ENCODE results near the gene MTMR10. TPM values are rescaled to one million over a fixed set of nuclear protein-coding genes. Genes with fewer than 3 reads are reported as not detected.

The MTMR10 gene
- polyA plus RNA-seq, 4 donors: 46.1 to 70.7 (median 57.8) TPM

DNA sequence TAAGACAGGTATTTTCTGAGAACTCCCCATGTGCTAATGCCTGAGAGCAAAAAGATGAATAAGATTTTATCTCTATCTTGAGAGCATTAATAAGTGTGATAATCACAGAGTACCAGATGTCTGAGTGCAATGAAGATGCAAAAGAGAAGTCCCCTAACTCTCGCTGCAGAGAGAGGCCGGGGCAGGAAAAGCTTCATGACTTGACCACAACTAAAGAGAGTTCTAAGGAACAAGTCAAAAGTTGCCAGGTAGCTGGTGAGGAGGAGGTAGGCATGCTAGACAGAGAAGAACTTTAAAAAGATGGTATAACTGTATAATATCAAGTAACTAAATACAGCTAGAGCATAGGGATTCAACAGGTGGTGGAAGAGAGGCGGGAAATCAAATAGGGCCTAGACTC lies 28.8 kb downstream of the MTMR10 start:
- no peak for DNase-seq (ENCODE audit: low read depth in 4 of 4, low spot score in 3 of 4)

DNA sequence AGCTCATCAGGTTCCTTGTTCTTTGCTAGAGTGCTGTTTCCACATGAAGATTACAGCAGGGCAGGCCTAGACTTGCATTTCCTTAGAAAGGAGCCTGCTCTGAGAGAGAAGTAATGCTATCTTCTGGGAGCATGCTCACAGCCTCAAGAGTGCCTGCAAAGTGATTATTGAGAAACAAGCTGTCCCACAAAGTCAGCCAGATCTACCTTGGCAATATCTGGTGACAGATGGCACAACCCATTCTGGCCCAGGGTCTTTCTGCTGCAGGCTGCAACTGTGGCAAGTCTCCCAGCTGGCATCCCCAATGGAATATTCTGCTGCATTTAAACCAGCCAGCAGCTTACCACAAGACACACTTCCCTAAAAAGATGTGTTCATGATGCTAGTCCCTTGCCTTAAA lies 29.3 kb downstream of the MTMR10 start:
- DNase-seq (ENCODE audit: low read depth in 4 of 4, low spot score in 3 of 4): no peak

DNA sequence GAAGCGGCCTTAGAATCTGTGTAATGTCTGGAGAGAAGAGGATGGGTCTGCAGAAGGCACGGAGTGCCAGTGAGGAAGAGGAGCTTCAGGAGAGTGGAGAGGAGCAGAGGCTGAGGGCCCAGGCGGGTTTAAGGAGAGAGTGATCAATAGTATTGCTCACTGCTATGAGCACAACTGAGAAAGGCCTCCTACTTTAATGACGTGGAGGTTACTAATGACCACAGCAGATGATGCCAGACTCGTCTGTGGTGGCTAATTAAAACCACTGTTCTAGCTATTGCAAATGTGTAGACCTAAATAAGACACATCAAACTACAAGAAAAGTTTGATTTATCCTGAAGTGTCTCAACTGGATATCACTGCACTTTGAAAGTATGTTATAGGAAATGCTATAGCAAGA lies 33.2 kb downstream of the MTMR10 start:
- DNase-seq (ENCODE audit: low read depth in 4 of 4, low spot score in 3 of 4): no peak

DNA sequence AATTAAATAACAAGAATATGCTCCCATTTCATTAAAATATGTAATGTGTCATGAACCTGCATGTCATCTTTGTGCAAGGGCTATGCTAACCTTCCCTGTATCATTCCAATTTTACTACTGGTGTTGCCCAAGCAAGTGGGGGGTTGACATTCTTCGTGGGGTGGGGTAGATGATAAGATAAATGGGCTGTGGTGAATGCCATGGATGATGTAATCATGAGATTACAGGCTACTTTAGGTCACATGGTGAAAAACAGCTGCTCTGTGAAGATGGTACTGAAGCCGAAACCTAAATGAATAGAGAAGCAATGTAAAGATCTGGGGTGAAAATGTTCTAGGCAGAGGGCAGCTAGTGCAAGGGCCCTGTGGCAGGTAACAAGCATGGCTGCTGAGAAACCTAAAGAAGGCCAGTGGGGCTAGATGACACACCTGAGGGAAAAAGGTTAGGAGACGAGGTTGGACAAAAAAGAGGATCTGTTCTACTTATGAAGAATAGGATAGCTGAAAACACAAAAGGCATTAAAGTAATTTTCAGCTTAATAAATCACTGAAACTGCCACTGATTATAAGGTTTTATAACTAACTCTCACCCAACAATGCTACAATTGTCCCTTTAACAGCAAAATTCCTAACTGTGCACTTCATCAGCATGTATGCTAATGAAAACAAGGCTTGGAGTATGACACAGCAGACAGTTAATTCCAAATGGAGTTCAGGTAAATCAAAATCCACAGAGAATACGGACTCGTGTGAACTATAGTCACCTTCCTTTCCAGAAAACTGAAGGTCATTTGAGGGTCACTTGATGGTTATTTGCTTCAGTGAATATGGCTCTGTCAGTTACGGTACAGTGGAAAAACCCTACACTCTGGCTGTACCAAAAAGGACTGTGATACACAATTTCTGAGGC lies 35.0 kb downstream of the MTMR10 start:
- peak in 1 of 4 donors; percentile 4 for DNase-seq (ENCODE audit: low read depth in 4 of 4, low spot score in 3 of 4)

DNA sequence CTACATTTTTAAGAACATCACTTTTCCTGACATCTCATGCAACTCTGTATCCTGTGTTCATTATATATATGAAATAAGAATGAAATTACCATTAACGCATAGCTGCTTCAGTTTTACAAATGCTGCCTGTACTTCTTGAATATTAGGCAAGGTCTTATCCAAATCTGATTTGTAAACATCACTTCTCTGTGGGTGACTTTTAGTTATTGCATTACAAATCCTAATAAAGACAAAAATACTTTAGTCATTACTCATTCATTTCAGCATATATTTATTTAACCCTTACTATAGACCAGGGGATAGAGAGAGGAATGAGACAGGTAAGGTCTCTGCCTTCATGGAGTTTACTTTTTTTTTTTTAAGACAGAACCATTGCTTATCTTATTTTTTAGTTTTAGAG lies 36.8 kb downstream of the MTMR10 start:
- DNase-seq (ENCODE audit: low read depth in 4 of 4, low spot score in 3 of 4): no peak

DNA sequence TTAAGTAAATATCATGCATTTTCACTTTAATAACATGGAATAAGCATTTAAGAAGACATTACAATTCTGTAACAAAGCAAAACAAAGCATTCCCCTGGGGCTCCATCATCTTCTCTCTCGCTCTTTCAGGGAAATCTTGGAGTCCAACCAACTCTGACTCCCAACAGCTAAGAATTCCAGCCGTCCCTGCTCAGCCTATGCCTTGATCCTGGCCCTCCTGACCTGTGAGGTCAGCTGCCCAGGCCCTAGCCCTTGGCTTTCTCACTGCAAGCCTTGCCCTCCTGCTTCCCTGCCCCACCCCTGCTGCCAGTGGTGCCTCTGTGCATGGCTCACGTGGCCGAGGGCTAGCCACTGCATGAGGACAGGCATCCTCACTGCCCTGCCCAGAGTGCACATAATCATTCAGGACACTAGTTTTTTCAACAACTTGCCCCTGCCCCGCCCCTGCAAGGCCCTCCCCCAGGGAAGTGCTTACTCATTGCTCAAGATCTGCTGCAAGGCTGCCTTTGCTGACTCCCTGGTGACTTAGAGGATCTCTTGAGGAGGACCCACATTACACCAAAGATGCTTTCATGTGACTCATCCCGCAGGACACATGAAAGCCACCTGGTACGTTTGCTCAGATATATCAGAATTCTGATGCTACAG lies 37.6 kb downstream of the MTMR10 start:
- no peak for DNase-seq (ENCODE audit: low read depth in 4 of 4, low spot score in 3 of 4)

DNA sequence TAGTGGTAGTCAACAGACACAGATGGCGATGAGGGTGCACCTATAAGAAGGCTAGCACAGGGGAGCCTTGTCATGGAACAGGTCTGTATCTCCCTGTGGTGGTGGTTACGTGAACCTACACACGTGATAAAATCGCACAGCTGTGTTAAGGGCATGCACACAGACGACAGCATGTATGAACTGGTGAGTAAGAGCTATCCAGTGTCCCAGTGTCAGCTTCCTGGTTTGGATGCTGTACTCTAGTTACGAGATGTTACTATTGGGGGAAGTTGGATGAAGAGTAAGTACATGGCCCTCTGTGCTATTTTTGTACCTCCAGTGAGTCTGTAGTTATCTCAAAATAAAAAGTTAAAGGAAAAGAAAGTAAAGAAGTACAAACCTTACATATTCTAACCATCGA lies 38.2 kb downstream of the MTMR10 start:
- DNase-seq (ENCODE audit: low read depth in 4 of 4, low spot score in 3 of 4): no peak

DNA sequence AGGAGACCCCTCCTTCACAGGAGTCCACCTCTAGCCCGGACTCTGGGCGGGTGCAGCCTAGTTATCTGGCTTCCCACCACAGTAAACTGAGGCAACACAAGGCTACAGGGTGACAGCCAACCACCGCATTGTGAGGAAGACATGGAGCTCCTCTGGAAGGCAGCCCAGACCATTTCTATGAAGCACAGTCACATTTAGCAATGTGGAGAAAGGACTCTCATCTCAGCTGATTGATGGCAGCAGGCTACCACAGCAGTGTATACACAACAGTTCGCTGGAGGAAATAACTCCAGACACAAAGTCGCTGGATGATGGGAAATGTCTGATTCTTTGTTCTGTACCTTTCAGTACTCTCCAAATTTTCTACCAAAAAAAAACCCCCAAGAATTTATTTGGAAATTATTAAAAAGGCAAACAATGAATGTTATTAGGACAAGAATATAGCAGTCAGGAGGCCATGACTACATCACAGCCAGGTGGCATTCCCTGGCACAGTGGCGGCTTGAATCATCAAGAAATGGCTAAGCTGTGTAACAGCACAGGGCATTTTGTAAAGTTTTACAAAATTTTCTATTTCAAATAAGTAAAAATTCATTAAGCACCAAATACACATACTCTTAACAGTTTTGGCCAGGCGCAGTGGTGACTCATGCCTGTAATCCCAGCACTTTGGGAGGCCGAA lies 47.6 kb downstream of the MTMR10 start:
- no peak for DNase-seq (ENCODE audit: low read depth in 4 of 4, low spot score in 3 of 4)

DNA sequence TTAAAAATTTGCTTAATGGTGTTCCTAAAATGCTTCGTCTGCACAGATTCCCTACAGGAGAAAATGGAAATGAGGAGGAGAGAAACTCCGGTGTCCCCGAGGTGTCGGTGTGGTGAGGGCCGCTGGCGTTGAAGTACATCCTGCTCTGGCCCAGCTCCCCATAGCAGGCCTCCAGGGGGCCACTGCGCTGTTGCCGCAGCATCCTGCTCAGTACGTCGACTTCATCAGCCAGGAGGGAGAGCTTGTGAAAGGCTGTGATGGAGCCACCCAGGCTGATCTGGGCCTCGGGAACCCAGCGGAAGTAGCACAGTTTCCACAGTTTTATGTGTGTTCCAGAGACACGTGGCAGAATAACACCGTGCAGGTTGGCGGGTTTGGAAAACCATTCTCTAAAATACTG lies 49.9 kb downstream of the MTMR10 start:
- no peak for DNase-seq (ENCODE audit: low read depth in 4 of 4, low spot score in 3 of 4)

DNA sequence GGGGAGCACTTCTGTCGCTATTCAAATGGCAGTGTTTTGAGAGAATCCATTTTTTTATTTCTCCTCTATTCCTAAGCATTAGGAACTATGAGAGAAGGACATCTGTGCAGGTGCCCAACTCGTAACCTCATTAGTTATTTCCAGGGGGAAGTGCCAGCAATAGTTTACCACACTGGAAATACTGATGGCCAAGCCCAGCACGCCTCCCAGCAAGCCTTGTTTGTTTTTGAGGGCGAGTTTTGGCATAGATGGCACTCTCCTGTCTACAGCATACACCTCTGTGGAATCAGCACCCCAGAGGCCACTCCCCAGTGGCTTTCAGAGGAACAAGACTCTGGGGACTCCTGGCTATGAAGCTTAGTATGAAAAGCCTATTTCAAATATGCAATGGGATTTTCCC lies 51.1 kb downstream of the MTMR10 start:
- DNase-seq (ENCODE audit: low read depth in 4 of 4, low spot score in 3 of 4): no peak

DNA sequence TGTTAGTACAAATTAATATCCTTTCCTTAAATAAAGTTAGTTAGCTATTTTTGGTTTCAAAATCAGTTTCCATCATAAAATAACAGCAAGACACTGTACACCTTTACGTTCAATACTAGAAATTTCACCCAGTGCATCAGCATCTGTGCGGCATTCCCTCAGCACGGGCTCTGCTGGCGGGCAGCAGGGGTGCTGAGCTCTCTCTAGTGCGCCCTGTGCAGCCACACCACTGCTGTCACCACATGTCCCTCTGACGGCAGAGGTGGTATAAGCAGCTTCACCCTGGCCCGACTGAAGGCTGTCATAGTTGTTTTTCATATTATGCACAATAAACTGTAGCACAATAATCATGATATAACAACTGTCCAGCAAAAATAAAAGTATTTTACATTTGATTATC lies 52.3 kb downstream of the MTMR10 start:
- DNase-seq (ENCODE audit: low read depth in 4 of 4, low spot score in 3 of 4): no peak

DNA sequence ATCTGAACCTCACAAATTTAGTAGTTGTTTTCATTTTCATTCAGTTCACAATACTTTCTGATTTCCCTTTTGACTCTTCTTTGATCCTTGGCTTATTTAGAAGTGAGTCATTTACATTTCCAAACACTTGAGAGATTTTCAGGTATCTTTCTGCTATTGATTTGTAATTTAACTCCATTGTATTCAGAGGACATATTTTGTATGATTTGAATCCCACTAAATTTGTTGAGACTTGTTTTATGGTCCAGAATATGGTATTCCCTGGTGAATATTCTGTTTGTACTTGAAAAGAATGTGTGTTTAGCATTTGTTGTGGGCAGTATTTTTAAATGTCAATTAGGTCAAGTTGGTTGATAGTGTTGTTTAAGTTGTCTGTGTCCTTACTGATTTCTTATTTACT lies 58.1 kb downstream of the MTMR10 start:
- no peak for DNase-seq (ENCODE audit: low read depth in 4 of 4, low spot score in 3 of 4)

DNA sequence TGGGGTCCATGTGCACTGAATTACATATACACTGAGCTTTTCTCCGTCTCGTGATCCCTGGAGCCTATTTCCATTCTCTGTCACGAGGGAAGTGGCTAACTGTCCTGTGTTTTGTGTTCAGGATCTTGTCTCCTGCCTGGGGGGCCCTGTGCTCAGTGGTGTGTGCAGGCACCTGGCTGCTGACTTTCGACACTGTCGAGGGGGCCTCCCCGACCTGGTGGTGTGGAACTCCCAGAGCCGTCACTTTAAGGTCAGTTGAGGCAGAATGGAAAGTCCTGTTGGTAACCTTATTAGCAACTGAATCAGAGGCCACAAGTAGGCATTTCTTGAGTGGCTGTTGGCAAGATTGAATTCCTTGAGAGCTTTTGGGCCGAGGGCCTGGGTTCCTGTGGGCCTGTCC lies 61.0 kb downstream of the MTMR10 start:
- no peak for DNase-seq (ENCODE audit: low read depth in 4 of 4, low spot score in 3 of 4)

DNA sequence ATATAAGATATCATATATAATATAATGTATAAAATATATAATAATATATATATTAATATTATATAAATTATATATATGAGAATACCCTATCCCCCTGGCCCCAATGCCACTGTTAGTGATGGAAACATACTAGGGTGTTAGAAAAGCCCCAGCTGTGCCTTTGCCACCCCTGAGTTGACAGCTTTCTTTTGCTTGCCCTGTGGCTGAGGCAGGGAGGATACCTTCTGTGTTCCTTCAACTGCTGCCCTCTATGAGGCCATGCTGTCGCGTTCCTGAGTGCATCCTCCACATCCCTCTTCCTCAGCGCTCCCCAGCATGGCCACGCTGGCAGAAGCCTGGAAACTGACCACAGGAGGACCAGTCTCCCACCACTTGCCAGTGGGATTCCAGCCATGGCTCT lies 61.4 kb downstream of the MTMR10 start:
- DNase-seq (ENCODE audit: low read depth in 4 of 4, low spot score in 3 of 4): no peak

DNA sequence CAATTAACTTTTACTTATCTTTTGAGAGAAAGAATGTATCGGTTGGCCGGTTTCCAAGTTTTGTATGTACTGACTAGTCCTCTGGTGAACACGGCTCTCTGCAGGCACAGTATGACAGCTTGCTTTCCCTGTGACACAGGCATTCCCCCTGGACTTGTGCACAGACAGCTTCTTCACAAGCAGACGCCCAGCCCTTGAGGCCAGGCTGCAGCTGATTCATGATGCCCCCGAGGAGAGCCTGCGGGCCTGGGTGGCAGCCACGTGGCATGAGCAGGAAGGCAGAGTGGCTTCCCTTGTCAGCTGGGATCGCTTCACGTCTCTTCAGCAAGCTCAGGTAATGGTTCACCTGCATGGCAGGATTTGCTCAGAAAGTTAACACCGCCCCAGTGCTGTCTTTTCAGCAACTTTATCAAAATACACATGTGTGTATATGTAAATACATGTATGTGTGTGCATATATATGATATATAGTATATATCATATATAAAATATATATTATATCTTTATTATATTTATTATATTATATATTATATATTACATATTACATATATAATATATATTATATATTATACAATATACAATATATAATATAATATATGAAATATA lies 62.3 kb downstream of the MTMR10 start:
- no peak for DNase-seq (ENCODE audit: low read depth in 4 of 4, low spot score in 3 of 4)

DNA sequence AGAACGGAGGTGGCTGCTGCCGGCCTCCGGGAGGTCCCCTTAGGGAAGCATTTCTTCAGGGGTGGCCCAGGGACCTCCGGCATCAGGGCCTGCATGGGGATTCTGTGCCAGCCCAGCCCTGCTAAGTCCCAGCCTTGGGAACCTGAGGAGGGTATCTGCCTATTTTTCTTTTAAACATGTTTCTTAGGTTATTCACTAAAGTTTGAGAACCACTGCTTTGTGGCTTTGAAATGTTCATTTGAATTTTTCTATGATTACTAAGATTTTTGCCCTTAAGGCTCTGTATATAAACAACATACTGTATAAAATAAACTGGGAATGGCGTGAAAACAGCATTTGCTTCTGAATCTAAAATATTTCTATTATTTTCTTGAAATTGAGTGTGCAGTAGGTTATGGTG lies 63.4 kb downstream of the MTMR10 start:
- DNase-seq (ENCODE audit: low read depth in 4 of 4, low spot score in 3 of 4): no peak

DNA sequence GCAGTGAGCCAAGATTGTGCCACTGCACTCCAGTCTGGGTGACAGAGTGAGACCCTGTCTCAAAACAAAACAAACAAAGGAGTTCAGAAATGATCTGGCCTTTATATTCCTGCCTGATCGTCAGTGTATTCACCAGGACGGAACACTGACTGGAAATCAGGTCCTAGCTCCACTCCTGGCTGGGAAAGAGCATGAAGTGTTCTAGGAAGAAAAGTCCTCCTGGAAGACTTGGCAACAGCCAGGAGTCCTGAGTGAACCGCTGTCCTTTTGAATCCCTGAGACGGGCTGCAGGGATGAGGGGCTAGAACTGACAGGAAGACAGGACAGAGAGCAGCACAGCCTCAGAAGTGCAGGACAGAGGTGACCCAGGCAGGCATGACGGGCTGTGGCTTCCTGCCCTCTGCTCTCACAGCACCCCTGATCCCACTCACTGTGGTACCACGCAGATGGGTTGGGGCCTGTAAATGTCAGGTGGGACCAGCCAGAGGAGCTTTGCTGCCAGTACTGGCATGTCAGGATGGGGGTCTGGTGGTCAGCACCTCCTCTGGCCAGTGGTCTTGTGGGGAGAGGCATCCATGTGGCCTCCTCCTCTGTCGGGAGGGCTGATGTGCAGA lies 64.2 kb downstream of the MTMR10 start:
- DNase-seq (ENCODE audit: low read depth in 4 of 4, low spot score in 3 of 4): no peak

DNA sequence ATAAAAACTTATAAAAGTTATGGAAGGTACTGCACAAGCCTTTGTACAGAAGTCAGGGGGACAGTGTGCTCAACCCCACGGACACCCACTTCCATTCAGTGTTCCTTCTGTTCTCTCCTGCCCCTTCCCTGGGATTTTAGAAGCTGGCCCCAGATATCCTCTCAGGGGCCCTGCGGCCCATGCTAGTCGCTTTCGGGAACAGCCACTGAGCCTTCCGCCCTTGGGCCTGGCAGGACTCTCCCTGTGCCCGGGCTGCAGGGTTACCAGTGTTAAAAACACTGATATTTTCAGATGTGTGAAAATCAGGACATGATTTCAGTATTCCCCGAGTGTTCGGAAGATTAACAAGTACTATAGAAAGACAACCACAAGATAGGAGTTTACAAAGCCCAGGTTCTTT lies 65.3 kb downstream of the MTMR10 start:
- no peak for DNase-seq (ENCODE audit: low read depth in 4 of 4, low spot score in 3 of 4)

DNA sequence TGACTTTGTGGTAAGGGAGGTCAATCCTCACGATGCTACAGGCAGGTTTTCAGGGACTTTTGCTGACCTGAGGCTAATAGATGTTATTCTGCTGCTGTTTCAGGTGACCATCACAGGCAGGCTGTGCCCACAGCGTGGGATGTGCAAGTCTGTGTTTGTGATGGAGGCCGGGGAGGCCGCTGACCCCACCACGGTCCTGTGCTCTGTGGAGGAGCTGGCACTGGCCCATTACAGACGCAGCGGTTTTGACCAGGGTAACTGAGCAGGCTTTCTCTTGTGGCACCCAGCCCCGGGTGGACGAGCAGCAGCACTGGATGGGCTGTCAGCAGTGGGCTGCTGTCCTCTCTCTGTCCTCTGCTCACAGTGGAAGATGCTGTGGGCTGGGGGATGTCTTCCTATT lies 65.7 kb downstream of the MTMR10 start:
- no peak for DNase-seq (ENCODE audit: low read depth in 4 of 4, low spot score in 3 of 4)

DNA sequence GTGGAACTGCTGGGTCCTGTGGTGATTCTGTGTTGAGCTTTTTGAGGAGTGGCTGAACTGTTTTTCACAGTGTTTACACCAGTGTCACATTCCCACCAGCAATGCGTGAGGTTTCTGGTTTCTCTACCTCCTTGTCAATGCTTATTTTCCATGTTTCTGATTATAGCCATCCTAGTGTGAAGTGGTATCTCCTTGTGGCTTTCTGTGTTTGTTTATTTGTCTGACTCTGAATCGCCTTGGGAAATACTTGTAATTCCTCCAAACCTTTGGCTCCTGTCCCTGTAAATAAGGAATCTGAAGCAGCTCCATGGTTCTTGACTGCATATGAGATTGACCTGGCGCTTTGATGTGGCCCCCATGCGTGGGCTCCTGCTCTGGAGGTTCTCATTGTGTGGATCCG lies 67.1 kb downstream of the MTMR10 start:
- no peak for DNase-seq (ENCODE audit: low read depth in 4 of 4, low spot score in 3 of 4)

DNA sequence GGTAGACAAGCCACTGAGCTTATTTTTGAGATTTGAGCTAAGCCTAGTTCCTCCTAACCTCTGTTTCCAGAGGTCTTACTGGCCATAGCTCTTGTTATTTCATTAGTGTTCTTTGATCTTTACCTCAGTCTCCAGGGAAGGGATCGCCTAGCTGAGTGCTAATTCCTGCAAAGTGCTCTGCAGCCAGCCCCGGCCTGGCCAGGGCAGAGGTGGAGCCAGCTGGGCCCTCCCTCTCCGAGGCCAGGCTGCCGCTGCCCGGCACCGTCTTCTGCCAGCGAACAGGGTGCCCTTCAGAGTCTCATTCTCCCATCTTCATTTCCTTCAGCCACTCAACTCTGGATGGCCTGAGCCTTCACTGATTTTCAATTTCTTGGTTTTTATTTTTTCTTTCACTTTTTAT lies 68.0 kb downstream of the MTMR10 start:
- no peak for DNase-seq (ENCODE audit: low read depth in 4 of 4, low spot score in 3 of 4)
